ENCODE measurements around the gene PRKAR1B. TPM values are rescaled to one million over a fixed set of nuclear protein-coding genes. Genes with fewer than 3 reads are reported as not detected.

The PRKAR1B gene
- total RNA-seq, 1 experiment from 2014 or later: 43.3 TPM

DNA sequence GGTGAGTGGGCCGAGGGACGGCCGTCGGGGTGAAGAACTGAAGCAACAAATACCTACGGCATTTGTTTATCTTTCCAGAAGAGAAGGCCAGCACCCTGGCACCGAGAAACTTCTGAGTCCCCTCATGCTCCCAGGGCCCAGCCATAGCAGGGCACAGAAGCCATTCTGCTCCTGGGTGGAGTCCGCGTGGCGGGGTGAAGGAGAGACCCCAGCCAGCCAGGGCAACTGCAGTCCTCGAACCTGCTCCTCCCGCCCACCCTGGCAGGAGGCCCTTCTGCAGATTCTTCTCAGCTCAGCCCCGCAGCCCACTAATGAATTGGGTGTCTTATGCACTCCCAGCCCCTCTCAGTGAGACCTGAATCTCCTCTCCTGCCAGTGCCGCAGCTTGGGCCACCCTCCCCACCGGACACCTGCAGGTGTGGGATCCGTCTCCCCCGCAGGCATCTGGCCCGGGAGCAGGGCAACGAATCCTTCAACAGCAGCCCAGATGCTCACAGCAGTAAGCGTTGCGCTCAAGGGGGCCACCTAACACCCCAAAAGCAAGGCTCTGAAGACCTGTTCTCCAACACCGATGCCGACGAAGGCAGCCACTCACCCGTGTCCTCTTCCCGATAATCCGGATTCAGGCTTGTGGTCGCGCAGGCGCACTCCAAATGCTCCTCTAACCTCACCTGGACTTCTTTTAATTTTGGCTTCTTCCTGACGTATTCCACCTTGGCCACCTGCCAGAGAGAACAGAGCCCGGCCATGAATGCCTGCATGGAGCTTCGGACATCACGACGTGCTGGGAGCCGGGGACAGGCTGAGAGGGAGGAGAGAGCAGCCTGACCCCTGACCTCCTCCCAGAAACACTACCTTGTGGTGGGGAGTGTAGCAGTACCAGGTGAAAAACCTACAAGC, 226.3 kb downstream of the PRKAR1B start:
- Mint-ChIP-seq H3K4me1 (peaks cover under 1 to 11% of the 10 kb centered on the region in 2 experiments; a peak in 2 of 4 replicates), H3K4me3 (no peak overlapping the region), H3K36me3 (ENCODE audit: insufficient read depth in 1 of 3, low read depth in 3 of 3) (peaks cover 41 to 58% (median 49%) of the 10 kb centered on the region in 3 experiments), H3K27ac (peak overlapping the region in 1 of 3 experiments; percentile 66; a peak in 2 of 7 replicates), H3K9me3 (no peaks in the 10 kb centered on the region; a peak in 1 of 5 replicates), H3K27me3 (ENCODE audit: low read depth) (no peaks in the 10 kb centered on the region)
- H3K4me2 ChIP-seq (ENCODE audit: insufficient read depth, insufficient read length, low read length): no peak overlapping the region
- no peak overlapping the region for H4K91ac ChIP-seq (ENCODE audit: insufficient read length, low read depth, low read length)
- no peaks in the 10 kb centered on the region for H3K79me1 ChIP-seq (ENCODE audit: insufficient read depth, low read depth, low read length, poor library complexity, severe bottlenecking)
- no peaks in the 10 kb centered on the region for H3K27me3 ChIP-seq (ENCODE audit: insufficient read depth, low read length)
- no peak overlapping the region for H3K27ac ChIP-seq (ENCODE audit: insufficient read length, low read depth, low read length)
- no peaks in the 10 kb centered on the region for H3K79me2 ChIP-seq (ENCODE audit: insufficient read depth, low read length)
- H2BK20ac ChIP-seq (ENCODE audit: low read depth, low read length, poor library complexity, severe bottlenecking): no peak overlapping the region
- H4K8ac ChIP-seq (replicated peaks; ENCODE audit: insufficient read length, low read depth, low read length): no peak overlapping the region
- DNase-seq: no peak
- no peak overlapping the region for H3K4ac ChIP-seq (ENCODE audit: low read depth, low read length)
- H3K23ac ChIP-seq (ENCODE audit: insufficient read length, low read depth, low read length): no peak overlapping the region
- TF ChIP-seq, protein P1, sequence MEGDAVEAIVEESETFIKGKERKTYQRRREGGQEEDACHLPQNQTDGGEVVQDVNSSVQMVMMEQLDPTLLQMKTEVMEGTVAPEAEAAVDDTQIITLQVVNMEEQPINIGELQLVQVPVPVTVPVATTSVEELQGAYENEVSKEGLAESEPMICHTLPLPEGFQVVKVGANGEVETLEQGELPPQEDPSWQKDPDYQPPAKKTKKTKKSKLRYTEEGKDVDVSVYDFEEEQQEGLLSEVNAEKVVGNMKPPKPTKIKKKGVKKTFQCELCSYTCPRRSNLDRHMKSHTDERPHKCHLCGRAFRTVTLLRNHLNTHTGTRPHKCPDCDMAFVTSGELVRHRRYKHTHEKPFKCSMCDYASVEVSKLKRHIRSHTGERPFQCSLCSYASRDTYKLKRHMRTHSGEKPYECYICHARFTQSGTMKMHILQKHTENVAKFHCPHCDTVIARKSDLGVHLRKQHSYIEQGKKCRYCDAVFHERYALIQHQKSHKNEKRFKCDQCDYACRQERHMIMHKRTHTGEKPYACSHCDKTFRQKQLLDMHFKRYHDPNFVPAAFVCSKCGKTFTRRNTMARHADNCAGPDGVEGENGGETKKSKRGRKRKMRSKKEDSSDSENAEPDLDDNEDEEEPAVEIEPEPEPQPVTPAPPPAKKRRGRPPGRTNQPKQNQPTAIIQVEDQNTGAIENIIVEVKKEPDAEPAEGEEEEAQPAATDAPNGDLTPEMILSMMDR (conservative IDR thresholded peaks at IDR 0.05): no peak
- no peaks in the 10 kb centered on the region for H4K20me1 ChIP-seq (ENCODE audit: control insufficient read depth, insufficient read depth, insufficient read length)
- no peak overlapping the region for H4K5ac ChIP-seq (ENCODE audit: insufficient read length, low read depth, low read length)
- H2AFZ ChIP-seq (ENCODE audit: low read length): no peak overlapping the region
- H3K18ac ChIP-seq (ENCODE audit: insufficient read length, low read depth, low read length): no peak overlapping the region
- no peak overlapping the region for H2AK5ac ChIP-seq (ENCODE audit: insufficient read length, low read length)
- no peak overlapping the region for H3T11ph ChIP-seq (ENCODE audit: low read length)
- H2BK120ac ChIP-seq (ENCODE audit: low read depth, low read length, poor library complexity, severe bottlenecking): no peak overlapping the region
- H3K9me3 ChIP-seq (ENCODE audit: control insufficient read depth, low read depth, low read length): no peaks in the 10 kb centered on the region
- no peak overlapping the region for H3K9ac ChIP-seq (ENCODE audit: extremely low read depth, insufficient read length, low read length)
- H2BK15ac ChIP-seq (ENCODE audit: low read depth, low read length): no peak overlapping the region
- no peak overlapping the region for H3K14ac ChIP-seq (ENCODE audit: insufficient read depth, low read length)
- H3K4me1 ChIP-seq (ENCODE audit: insufficient read depth, low read length): no peaks in the 10 kb centered on the region
- H3K56ac ChIP-seq (ENCODE audit: insufficient read length, low read depth, low read length): no peak overlapping the region
- H2BK5ac ChIP-seq (ENCODE audit: insufficient read length, low read length): no peak overlapping the region
- H2BK12ac ChIP-seq (ENCODE audit: insufficient read length, low read depth, low read length): no peak overlapping the region
- no peaks in the 10 kb centered on the region for H3K23me2 ChIP-seq (ENCODE audit: insufficient read length, low read depth, low read length, poor library complexity, severe bottlenecking)
- no CpG with 5 or more reads among the region's 35 CpGs for WGBS (ENCODE audit: extremely low coverage, insufficient read length, low lambda C conversion rate)
